CD4-positive, alpha-beta T cell treated with Interleukin-10 for 1 hour (primary cell): Measurements from ENCODE around the gene AS3MT.
"Not testable (repeated sequence)": the region's sequence is repeated elsewhere in the genome, so short reads cannot be mapped to it uniquely, and the experiment has no call there.

ENCODE experiments used
- DNase-seq: peaks from one replicate; pipeline ENCODE4 v3.0.0-alpha.2; 2020

The AS3MT gene

DNA sequence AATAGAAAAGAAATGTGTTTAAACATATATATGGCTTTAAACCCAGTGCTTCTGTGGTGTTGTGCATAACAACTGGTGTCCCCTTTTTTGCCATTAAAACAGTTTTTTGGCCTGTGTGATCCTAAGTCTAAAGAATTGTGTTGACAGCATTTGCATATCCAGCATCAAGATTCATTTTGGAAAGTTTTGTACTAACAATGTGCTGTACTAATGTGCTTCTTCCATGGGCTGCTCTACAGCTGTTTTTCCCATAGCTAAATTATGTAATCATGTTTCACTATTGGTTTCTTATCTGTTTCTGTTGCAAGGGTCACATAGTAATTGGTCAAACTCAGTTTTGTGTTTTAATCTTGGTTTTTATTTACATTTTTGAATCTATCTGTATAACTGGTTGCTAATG, 54.3 kb downstream of the AS3MT start:
- DNase-seq = no peak

DNA sequence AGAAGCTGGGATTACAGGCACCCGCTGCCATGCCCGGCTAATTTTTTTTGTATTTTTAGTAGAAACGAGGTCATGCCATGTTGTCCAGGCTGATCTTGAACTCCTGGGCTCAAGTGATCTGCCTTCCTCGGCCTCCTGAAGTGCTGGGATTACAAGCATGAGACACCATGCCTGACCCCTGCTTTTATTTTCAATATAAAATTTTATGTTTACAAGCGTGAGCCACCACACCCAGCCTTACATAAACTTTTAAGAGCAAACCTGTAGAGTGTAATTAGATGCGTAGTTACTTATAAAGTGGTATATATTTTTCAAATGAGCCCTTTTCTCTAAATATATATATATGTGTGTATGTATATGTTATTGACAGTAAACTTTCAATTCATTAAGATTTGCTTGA, 57.6 kb downstream of the AS3MT start:
- DNase-seq = no peak

GRCh38 chr10:102927311-102928010, 58.2 kb downstream of the AS3MT start:
- DNase-seq = peak; percentile 1

DNA sequence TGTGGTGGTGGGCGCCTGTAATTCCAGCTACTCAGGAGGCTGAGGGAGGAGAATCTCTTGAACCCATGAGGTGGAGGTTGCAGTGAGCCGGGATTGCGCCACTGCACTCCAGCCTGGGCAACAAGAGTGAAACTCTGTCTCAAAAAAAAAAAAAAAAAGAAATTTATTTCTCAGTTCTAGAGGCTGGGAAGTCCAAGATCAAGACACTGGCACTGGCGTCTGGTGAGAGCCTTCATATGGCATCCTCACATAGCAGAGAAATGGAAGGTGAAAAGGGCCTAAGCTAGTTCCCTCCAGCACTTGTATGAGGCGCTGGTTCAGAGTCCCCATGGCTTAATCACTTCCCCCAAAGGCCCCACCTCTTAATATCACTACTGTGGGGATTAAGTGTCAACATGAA, 59.2 kb downstream of the AS3MT start:
- not testable (repeated sequence) for DNase-seq

DNA sequence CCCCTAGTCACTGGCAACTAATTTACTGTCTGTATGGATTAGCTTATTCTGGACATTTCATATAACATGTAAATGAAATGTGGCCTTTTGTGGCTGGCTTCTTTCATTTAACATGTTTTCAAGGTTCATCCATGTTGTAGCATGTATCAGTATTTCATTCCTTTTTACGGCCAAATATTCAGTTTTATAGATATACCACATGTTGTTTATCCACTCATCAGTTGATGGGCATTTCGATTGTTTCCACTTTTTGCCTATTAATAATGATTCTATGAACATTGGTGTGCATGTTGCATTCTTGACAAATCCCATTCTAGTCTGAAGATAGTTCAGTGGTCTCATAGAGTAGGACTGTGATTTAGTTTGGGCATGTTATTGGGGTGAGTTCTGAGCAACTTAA, 61.5 kb downstream of the AS3MT start:
- DNase-seq = no peak

DNA sequence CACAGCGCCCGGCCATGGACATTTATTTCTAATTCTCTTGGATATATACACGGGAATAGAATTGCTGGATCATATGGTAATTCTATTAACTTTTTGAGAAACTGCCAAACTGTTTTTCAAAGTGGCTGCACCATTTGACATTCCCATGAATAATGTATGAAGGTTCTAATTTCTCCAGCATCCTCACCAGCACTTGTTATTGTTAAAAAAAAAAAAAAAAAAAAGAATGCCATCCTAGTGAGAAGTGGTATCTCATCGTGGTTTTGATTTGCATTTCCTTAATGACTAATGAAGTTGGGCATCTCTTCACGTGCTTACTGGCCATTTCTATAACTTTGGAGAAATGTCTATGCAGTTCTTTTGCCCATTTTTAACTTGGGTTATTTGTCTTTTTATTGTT, 62.4 kb downstream of the AS3MT start:
- no peak for DNase-seq

GRCh38 chr10:102935505-102935904, 66.2 kb downstream of the AS3MT start:
- DNase-seq = no peak

GRCh38 chr10:102935939-102936605, 66.8 kb downstream of the AS3MT start:
- no peak for DNase-seq

GRCh38 chr10:102941401-102941800, 72.1 kb downstream of the AS3MT start:
- DNase-seq = no peak

DNA sequence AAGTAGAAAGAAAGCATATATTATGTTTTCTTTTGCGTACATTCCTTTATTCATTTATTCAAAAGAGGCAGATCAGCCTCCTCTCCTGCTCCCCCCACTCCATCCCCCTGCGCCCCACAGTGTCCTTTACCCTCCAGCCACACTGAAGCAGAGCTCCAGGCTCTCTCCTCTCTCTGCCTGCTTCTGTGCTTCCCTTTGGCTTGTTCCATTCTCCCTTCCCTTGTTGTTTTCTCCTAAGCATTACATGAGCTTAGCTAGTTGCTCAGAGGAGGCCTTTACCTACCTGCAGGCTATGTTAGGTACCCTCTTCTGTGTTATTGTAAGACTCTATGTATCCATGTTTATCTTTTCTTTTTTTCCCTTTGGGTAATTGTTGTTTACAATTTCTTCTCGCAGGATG, 76.2 kb downstream of the AS3MT start:
- DNase-seq = no peak

DNA sequence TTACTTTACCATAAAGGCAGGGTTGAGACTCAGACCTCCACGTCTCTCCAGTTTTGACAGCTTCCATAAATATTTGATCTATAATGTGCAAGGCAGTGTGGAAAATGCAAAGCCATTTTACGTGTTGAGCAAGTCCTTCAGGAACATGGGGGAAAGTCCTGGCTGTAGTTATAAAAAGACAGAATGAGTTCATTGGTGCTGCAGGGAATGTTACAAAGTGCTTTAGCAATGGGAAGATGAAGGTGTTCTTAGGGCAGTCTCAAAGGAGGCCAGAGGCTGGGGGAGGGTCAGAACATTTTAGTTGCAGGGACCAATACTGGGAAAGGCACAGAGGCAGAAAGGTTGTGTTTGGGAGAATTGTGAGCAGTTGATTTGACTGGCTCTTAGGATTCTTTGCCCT, 76.7 kb downstream of the AS3MT start:
- DNase-seq = no peak

- DNase-seq = no peak
Observed at GRCh38 chr10:102946992-102947391, 77.7 kb downstream of the AS3MT start.

GRCh38 chr10:102948176-102948575, 78.9 kb downstream of the AS3MT start:
- no peak for DNase-seq

GRCh38 chr10:102948786-102949185, 79.5 kb downstream of the AS3MT start:
- DNase-seq = no peak

DNA sequence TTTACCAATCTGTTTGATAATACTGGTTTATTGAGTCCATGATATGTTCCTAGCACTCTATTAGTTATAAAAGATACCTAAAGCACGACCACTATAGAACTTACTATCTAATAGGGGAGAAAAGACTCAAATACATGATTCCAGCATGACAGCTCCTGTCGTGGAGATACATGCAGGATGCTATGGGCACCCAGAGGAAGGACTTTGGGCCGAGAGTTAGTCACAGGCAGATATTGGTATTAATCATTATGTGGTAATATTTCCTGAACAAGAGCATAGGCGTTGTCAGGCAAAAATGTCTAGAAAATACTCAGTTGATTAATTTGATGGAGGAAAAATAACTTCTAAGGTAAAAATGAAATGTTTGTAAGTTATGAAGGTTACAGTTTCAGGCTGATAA, 80.6 kb downstream of the AS3MT start:
- no peak for DNase-seq

DNA sequence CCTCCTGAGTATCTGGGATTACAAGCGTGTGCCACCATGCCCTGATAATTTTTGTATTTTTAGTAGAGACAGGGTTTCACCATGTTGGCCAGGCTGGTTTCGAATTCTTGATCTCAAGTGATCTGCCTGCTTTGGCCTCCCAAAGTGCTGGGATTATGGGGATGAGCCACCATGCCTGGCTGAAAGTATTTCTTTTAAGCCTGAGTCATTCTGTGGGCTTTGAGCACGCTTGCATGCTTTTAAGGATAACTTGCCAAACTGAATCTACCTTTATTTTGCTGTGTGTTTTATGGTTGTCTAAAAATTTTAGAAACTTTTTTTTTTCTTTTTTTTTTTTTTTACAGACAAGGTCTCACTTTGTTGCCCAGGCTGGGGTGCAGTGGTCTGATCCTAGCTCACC, 82.0 kb downstream of the AS3MT start:
- no peak for DNase-seq
